Hepatocyte (in vitro differentiated cells): ENCODE data around the gene SUPT4H1.

ENCODE experiments used
- EZH2 ChIP-seq: fragments of 200-600 bp; sonication (generic); IDR thresholded peaks from 2 replicates; pipeline ENCODE4 v1.6.1; 2016; ENCODE audit warnings: antibody characterized with exemption, mild to moderate bottlenecking, borderline replicate concordance
- EZH2phosphoT487 ChIP-seq: fragments of 200-600 bp; sonication (generic); IDR thresholded peaks from one replicate; pipeline ENCODE4 v1.6.1; 2018; ENCODE audit warnings: antibody characterized with exemption, mild to moderate bottlenecking, low read depth, moderate library complexity; ENCODE audit not compliant: unreplicated experiment, severe bottlenecking
- TF ChIP-seq, protein P1 (sequence below): fragments of 200-600 bp; sonication (generic); IDR thresholded peaks from 2 replicates; pipeline ENCODE4 v1.5.1; 2016; ENCODE audit warnings: antibody characterized with exemption, mild to moderate bottlenecking; ENCODE audit not compliant: poor library complexity

DNA sequence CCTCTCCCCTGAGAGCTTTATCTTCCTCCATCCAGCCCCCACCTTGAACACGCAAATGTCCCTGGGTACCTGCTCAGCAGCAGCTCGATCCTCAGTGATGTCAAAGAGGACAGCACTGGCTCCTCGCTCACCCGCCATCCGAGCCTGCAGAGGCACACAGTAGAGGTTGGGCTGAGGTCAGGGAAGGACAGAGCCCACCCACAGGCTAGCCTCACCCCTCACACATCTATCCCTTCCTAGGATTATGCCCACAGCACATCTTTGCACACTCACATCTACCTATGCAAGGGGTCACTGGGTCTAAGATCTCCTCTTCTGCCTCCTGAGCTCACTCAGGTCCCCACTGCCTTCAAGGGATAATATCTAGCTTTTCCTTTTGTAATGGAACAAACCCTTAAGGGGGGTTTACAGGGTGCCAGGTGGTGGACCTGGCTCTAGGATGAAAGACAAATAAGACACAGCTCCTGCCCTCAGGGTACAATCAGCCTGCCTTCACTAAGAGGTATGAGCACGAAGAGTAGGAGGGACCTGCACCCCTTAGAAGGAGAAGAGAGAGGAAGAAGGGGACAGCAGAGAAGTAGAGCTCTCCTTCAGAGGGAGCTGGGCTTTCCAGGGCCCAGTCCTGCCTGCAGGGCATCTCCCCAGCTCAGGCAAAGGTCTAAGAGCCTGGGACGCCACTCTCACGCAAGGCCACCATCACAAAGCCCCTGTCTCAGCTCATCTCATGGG, 11.6 kb upstream of the SUPT4H1 start:
- TF ChIP-seq, protein P1, sequence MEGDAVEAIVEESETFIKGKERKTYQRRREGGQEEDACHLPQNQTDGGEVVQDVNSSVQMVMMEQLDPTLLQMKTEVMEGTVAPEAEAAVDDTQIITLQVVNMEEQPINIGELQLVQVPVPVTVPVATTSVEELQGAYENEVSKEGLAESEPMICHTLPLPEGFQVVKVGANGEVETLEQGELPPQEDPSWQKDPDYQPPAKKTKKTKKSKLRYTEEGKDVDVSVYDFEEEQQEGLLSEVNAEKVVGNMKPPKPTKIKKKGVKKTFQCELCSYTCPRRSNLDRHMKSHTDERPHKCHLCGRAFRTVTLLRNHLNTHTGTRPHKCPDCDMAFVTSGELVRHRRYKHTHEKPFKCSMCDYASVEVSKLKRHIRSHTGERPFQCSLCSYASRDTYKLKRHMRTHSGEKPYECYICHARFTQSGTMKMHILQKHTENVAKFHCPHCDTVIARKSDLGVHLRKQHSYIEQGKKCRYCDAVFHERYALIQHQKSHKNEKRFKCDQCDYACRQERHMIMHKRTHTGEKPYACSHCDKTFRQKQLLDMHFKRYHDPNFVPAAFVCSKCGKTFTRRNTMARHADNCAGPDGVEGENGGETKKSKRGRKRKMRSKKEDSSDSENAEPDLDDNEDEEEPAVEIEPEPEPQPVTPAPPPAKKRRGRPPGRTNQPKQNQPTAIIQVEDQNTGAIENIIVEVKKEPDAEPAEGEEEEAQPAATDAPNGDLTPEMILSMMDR, result no peak
- TF ChIP-seq EZH2phosphoT487 (no peak), EZH2 (no peak)
